A549 (cell line): ENCODE measurements around the gene LMAN2L. TPM values are rescaled to one million over a fixed set of nuclear protein-coding genes. Genes with fewer than 3 reads are reported as not detected.

Experiments
- ATAC-seq, 2 experiments: fragments of 200-7000 bp in 1 of 2; fragments of >200 bp in 1 of 2; cut with Nextera tagmentation in 1 of 2; cut with Tn5 transposase in 1 of 2; 3 replicates each; pipeline versions ENCODE4 v1.8.0 to v1.9.1; 2018 to 2020; ENCODE audit warnings: mild to moderate bottlenecking in 1 of 2, moderate library complexity in 1 of 2
- CTCF ChIA-PET: fragments of 300-600 bp; sonication (Branson Sonifier 250); formaldehyde crosslinking; extraction: SDS; loops from one replicate; lab custom pipeline; 2021; ENCODE audit warnings: antibody characterized with exemption, inconsistent platforms; lab: Yijun Ruan, JAX
- POLR2A ChIA-PET: fragments of 350-600 bp; formaldehyde crosslinking; extraction: SDS; loops from one replicate; lab custom pipeline; 2021; ENCODE audit warnings: antibody characterized with exemption, inconsistent platforms; lab: Yijun Ruan, JAX
- DNase-seq, 2 experiments: peaks; one replicate each; pipeline versions ENCODE4 v3.0.0 to v3.0.0-alpha.2; 2011 to 2016; ENCODE audit warnings: low read depth in 1 of 2, low spot score in 1 of 2
- FAIRE-seq: peaks from 2 replicates; lab custom pipeline; 2011; peaks lifted over from hg19 to GRCh38; lab: Jason Lieb, UNC
- H3K27ac ChIP-seq, 2 experiments: fragments of >200 bp; sonication (Bioruptor Twin); formaldehyde crosslinking; 3 replicates each; pipeline ENCODE4 v1.5.1; 2016 to 2017
- H3K4me1 ChIP-seq: fragments of >200 bp; sonication (Bioruptor Twin); formaldehyde crosslinking; 3 replicates; pipeline ENCODE4 v1.6.1; 2016
- H3K4me2 ChIP-seq: fragments of >200 bp; sonication (Bioruptor Twin); formaldehyde crosslinking; 3 replicates; pipeline ENCODE4 v1.6.1; 2016
- H3K4me3 ChIP-seq: fragments of >200 bp; sonication (Bioruptor Twin); formaldehyde crosslinking; 3 replicates; pipeline ENCODE4 v1.5.1; 2016
- H3K9me3 ChIP-seq: fragments of >200 bp; sonication (Bioruptor Twin); formaldehyde crosslinking; 3 replicates; pipeline ENCODE4 v1.6.1; 2016
- ATOH8 ChIP-seq: fragments of 250-450 bp; sonication (Bioruptor Pico); IDR thresholded peaks from 2 replicates; pipeline ENCODE4 v1.5.0; 2020; ENCODE audit warnings: low read depth, mild to moderate bottlenecking, moderate library complexity
- CBX8 ChIP-seq: fragments of 200-600 bp; sonication (generic); IDR thresholded peaks from 2 replicates; pipeline ENCODE4 v1.6.1; 2016
- E2F6 ChIP-seq: IDR thresholded peaks from 2 replicates; pipeline ENCODE4 v1.6.1; 2012; ENCODE audit warnings: low read depth, borderline replicate concordance
- EHMT2 ChIP-seq: fragments of 200-600 bp; sonication (generic); IDR thresholded peaks from 2 replicates; pipeline ENCODE4 v1.6.1; 2016; ENCODE audit warnings: antibody characterized with exemption, low read depth, mild to moderate bottlenecking, moderate library complexity
- EP300 ChIP-seq, 2 experiments: fragments of >200 bp; sonication (Bioruptor Twin); formaldehyde crosslinking; IDR thresholded peaks; 2 replicates in 1 of 2; 3 replicates in 1 of 2; pipeline ENCODE4 v1.6.1; 2016 to 2017
- FOSB ChIP-seq: fragments of 250-450 bp; sonication (Bioruptor Pico); IDR thresholded peaks from 2 replicates; pipeline ENCODE4 v1.5.0; 2020; ENCODE audit warnings: mild to moderate bottlenecking, moderate library complexity
- FOSL2 ChIP-seq, 2 experiments: fragments of 450-650 bp in 1 of 2; fragments of >200 bp in 1 of 2; sonication (Bioruptor Twin) in 1 of 2; formaldehyde crosslinking; IDR thresholded peaks; 2 replicates each; pipeline versions ENCODE4 v1.5.0 to v1.6.1; 2016 to 2020; ENCODE audit warnings: mild to moderate bottlenecking in 1 of 2, moderate library complexity in 1 of 2
- HMGXB4 ChIP-seq: fragments of 250-450 bp; sonication (Bioruptor Pico); IDR thresholded peaks from 2 replicates; pipeline ENCODE4 v1.5.0; 2021; ENCODE audit warnings: mild to moderate bottlenecking, moderate library complexity, borderline replicate concordance
- HOXA7 ChIP-seq: fragments of 250-450 bp; sonication (Bioruptor Pico); IDR thresholded peaks from 2 replicates; pipeline ENCODE4 v1.5.0; 2020; ENCODE audit warnings: mild to moderate bottlenecking, moderate library complexity
- HOXB5 ChIP-seq: fragments of 250-450 bp; sonication (Bioruptor Pico); IDR thresholded peaks from 2 replicates; pipeline ENCODE4 v1.5.0; 2020; ENCODE audit warnings: mild to moderate bottlenecking, moderate library complexity
- JUNB ChIP-seq: fragments of >200 bp; sonication (Bioruptor Twin); formaldehyde crosslinking; IDR thresholded peaks from 2 replicates; pipeline ENCODE4 v1.6.1; 2016
- KDM5A ChIP-seq: fragments of 200-600 bp; sonication (generic); IDR thresholded peaks from 2 replicates; pipeline ENCODE4 v1.6.1; 2016; ENCODE audit warnings: antibody characterized with exemption, mild to moderate bottlenecking
- MAFK ChIP-seq: fragments of 450-650 bp; IDR thresholded peaks from 2 replicates; pipeline ENCODE4 v1.6.1; 2014; ENCODE audit not compliant: partially characterized antibody
- MYC ChIP-seq: IDR thresholded peaks from 2 replicates; pipeline ENCODE4 v1.6.1; 2012; ENCODE audit warnings: mild to moderate bottlenecking, inconsistent platforms, low read length, improper control_type of control experiment, borderline replicate concordance
- NFE2L2 ChIP-seq: fragments of 150-350 bp; conservative IDR thresholded peaks from 2 replicates; pipeline ENCODE4 v1.6.1; 2014; ENCODE audit warnings: low read length
- RAD21 ChIP-seq, 2 experiments: fragments of >200 bp in 1 of 2; sonication (Bioruptor Twin) in 1 of 2; formaldehyde crosslinking in 1 of 2; IDR thresholded peaks in 1 of 2; conservative IDR thresholded peaks in 1 of 2; 2 replicates in 1 of 2; 3 replicates in 1 of 2; pipeline ENCODE4 v1.6.1; 2012 to 2018; ENCODE audit warnings: inconsistent platforms in 1 of 2
- RARB ChIP-seq: fragments of 250-450 bp; sonication (Bioruptor Pico); IDR thresholded peaks from 2 replicates; pipeline ENCODE4 v1.8.0; 2021; ENCODE audit warnings: mild to moderate bottlenecking, moderate library complexity
- RCOR1 ChIP-seq: fragments of 150-350 bp; IDR thresholded peaks from 2 replicates; pipeline ENCODE4 v1.6.1; 2014; ENCODE audit warnings: antibody characterized with exemption, low read length, low read depth
- RFX5 ChIP-seq: fragments of 450-650 bp; IDR thresholded peaks from 2 replicates; pipeline ENCODE4 v1.7.1; 2014; ENCODE audit warnings: antibody characterized with exemption, mild to moderate bottlenecking, moderate library complexity
- RNF2 ChIP-seq: fragments of 200-600 bp; sonication (generic); IDR thresholded peaks from 2 replicates; pipeline ENCODE4 v1.6.1; 2016; ENCODE audit warnings: low read depth, mild to moderate bottlenecking, antibody characterized with exemption, moderate library complexity, borderline replicate concordance
- SMC3 ChIP-seq: fragments of >200 bp; sonication (Bioruptor Twin); formaldehyde crosslinking; IDR thresholded peaks from 3 replicates; pipeline ENCODE4 v1.6.1; 2018; ENCODE audit warnings: inconsistent platforms
- SREBF2 ChIP-seq: fragments of 450-650 bp; IDR thresholded peaks from 2 replicates; pipeline ENCODE4 v1.6.1; 2014; ENCODE audit warnings: mild to moderate bottlenecking, moderate library complexity
- TP53 ChIP-seq: fragments of 250-450 bp; sonication (Bioruptor Pico); IDR thresholded peaks from 2 replicates; pipeline ENCODE4 v1.5.0; 2021; ENCODE audit warnings: mild to moderate bottlenecking, moderate library complexity
- USF2 ChIP-seq: fragments of 450-650 bp; IDR thresholded peaks from 2 replicates; pipeline ENCODE4 v1.6.1; 2014; ENCODE audit warnings: antibody characterized with exemption
- ZC3H11A ChIP-seq: fragments of 450-650 bp; IDR thresholded peaks from 2 replicates; pipeline ENCODE4 v1.6.1; 2014; ENCODE audit warnings: antibody characterized with exemption, mild to moderate bottlenecking
- ZFP36 ChIP-seq: fragments of 450-650 bp; IDR thresholded peaks from 2 replicates; pipeline ENCODE4 v1.6.1; 2014; ENCODE audit warnings: borderline replicate concordance; ENCODE audit not compliant: partially characterized antibody
- ZNF302 ChIP-seq: fragments of 250-450 bp; sonication (Bioruptor Pico); IDR thresholded peaks from 2 replicates; pipeline ENCODE4 v1.9.0; 2021; ENCODE audit warnings: inconsistent platforms, mild to moderate bottlenecking, moderate library complexity
- ZSCAN20 ChIP-seq: fragments of 250-450 bp; sonication (Bioruptor Pico); IDR thresholded peaks from 2 replicates; pipeline ENCODE4 v1.8.0; 2022; ENCODE audit warnings: mild to moderate bottlenecking, moderate library complexity
- WGBS: methylation state at CpG from one replicate; pipeline ENCODE4 v1.1.6; 2017; ENCODE audit errors: missing lambda C conversion rate; 5-methylcytosine and 5-hydroxymethylcytosine counted together
- polyA plus RNA-seq, 4 experiments: library from polyadenylated mRNA; depleted of rRNA in 3 of 4; stranded (reverse); fragments of >200 nt; fragmentation: RNase III in 1 of 4; extraction: RNeasy Plus Mini Kit Qiagen cat#74134 plus additional on column Dnase treatment in 1 of 4; gene quantifications; 2 replicates in 3 of 4; 3 replicates in 1 of 4; pipeline ENCODE4 v1.2.3, GENCODE V29; 2011 to 2017
- TF ChIP-seq, protein P1 (sequence below): IDR thresholded peaks from 2 replicates; pipeline ENCODE4 v1.6.1; 2012
- TF ChIP-seq, protein P2 (sequence below): fragments of >200 bp; sonication (Bioruptor Twin); formaldehyde crosslinking; IDR thresholded peaks from 3 replicates; pipeline ENCODE4 v1.5.1; 2016

Gene LMAN2L
- polyA plus RNA-seq, 2 of the 4 experiments (the other 2 are of a cell fraction), result 24.3 to 28.0 TPM

DNA sequence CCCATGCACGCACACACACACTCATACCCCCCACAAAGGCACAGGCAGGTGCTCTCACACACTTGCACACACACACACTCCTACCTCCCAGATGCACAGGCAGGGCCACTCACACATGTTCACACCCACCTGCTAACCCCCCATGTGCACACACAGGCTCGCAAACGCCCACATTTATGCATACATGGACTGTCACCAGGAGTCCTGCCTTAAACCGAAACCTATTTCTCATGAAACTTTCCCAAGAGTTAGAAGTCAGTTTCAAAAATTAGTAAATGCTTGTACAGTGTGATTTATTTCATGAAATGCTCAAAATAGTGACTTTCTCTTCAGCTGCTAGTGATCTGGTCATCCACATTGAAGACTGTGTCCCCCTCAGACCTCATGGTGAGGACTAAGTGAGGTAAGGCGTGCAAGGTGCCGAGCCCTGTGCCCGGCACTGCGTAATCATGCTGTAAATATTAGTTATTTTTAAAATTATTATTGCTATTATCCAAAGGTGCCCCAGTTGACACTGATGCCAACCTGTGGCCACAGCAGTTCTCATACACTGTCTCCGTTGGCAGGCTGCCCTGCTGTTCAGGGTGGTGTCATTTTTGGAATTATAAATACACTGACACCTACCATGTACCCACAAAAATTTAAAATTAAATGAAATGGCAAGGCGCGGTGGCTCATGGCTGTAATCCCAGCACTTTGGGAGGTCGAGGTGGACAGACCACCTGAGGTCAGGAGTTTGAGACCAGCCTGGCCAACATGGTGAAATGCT, 33.2 kb upstream of the LMAN2L start:
- Histone ChIP-seq H3K4me2 (no peak overlapping the region), H3K27ac (no peak overlapping the region), H3K4me3 (no peak overlapping the region), H3K9me3 (no peaks in the 10 kb centered on the region), H3K4me1 (peaks cover 3% of the 10 kb centered on the region; the same call in 1 of the 3 replicates)
- WGBS, result 86% methylated on average over 12 of the region's 12 CpGs
- ChIA-PET CTCF (interaction anchor here (0.9 to 5.0 kb wide), 2 partner anchors 11 to 27 kb away, joined by 3 to 46 read pairs; partner anchors contain the start of gene CNNM4), POLR2A (no interaction called here)
- FAIRE-seq (no peak), ATAC-seq (no peak), DNase-seq (no peak)
- TF ChIP-seq HMGXB4 (CRISPR knock-in tag) (no peak), ZSCAN20 (CRISPR knock-in tag) (no peak), ZC3H11A (no peak), KDM5A (no peak), NFE2L2 (no peak), RNF2 (no peak), RCOR1 (no peak), RAD21 (conservative IDR thresholded peaks at IDR 0.05 in 1 of 2, IDR thresholded peaks at IDR 0.05 in 1 of 2) (no peak), ZFP36 (no peak), HOXB5 (CRISPR knock-in tag) (no peak), RFX5 (no peak), EP300 (IDR thresholded peaks at IDR 0.05) (no peak), RARB (CRISPR knock-in tag) (no peak), FOSB (no peak), CBX8 (no peak), MAFK (no peak), MYC (no peak)
- TF ChIP-seq, protein P1, sequence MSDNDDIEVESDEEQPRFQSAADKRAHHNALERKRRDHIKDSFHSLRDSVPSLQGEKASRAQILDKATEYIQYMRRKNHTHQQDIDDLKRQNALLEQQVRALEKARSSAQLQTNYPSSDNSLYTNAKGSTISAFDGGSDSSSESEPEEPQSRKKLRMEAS, result no peak
- TF ChIP-seq, protein P2, sequence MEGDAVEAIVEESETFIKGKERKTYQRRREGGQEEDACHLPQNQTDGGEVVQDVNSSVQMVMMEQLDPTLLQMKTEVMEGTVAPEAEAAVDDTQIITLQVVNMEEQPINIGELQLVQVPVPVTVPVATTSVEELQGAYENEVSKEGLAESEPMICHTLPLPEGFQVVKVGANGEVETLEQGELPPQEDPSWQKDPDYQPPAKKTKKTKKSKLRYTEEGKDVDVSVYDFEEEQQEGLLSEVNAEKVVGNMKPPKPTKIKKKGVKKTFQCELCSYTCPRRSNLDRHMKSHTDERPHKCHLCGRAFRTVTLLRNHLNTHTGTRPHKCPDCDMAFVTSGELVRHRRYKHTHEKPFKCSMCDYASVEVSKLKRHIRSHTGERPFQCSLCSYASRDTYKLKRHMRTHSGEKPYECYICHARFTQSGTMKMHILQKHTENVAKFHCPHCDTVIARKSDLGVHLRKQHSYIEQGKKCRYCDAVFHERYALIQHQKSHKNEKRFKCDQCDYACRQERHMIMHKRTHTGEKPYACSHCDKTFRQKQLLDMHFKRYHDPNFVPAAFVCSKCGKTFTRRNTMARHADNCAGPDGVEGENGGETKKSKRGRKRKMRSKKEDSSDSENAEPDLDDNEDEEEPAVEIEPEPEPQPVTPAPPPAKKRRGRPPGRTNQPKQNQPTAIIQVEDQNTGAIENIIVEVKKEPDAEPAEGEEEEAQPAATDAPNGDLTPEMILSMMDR, result no peak

DNA sequence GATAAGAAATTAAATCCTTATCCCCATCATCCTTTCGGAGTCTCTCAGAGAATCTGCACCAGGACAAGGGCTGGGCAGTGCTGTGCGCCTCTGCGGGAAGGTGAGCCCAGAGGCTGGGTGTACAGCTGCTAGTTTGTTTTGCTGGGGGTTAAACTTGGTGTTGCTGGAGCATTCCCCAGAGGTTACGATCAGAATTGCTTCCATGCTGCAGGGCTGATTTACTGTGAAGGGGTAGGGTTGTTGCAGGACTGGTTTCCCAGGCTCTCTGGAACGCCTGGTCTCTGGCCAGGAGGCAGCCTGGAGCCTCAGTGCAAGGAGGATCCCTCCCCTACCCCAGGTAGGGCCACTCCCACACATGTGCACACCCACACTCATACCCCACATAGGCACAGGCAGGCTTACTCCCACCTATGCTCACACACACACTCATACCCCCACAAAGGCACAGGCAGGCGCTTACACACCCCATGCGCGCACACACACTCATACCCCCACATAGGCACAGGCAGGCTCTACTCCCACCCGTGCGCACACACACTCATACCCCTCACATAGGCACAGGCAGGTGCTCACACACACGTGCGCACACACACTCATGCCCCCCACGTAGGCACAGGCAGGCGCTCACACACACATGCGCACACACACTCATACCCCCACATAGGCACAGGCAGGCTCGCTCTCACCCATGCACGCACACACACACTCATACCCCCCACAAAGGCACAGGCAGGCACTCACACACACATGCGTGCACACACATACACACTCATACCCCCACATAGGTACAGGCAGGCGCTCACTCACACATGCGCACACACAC, 32.1 kb upstream of the LMAN2L start:
- DNase-seq (no peak), FAIRE-seq (no peak), ATAC-seq (peak in 1 of 2 experiments; percentile 8; a peak in 2 of 6 replicates)
- POLR2A ChIA-PET, result no interaction called here
- no peak overlapping the region for H3K4me3 ChIP-seq
- no peak overlapping the region for H3K27ac ChIP-seq
- CTCF ChIA-PET, result no interaction called here
- H3K9me3 ChIP-seq, result no peaks in the 10 kb centered on the region
- H3K4me2 ChIP-seq, result no peak overlapping the region
- 95% methylated on average over 17 of the region's 20 CpGs for WGBS
- H3K4me1 ChIP-seq, result peaks cover 3% of the 10 kb centered on the region; the same call in 1 of the 3 replicates
- TF ChIP-seq FOSL2 (IDR thresholded peaks at IDR 0.05) (no peak), FOSL2 (CRISPR knock-in tag; IDR thresholded peaks at IDR 0.05) (no peak), ZC3H11A (no peak), SREBF2 (no peak), HOXA7 (CRISPR knock-in tag) (no peak), HOXB5 (CRISPR knock-in tag) (no peak), TP53 (no peak), USF2 (no peak), ATOH8 (CRISPR knock-in tag) (no peak), E2F6 (no peak), SMC3 (no peak), NFE2L2 (no peak), EHMT2 (no peak), ZNF302 (CRISPR knock-in tag) (no peak), JUNB (no peak), ZSCAN20 (CRISPR knock-in tag) (no peak)
- TF ChIP-seq, protein P1, result no peak
